Breast epithelium (tissue), 4 donors: ENCODE results near the gene TBC1D20. TPM values are rescaled to one million over a fixed set of nuclear protein-coding genes. Genes with fewer than 3 reads are reported as not detected.

Experiments
- DNase-seq, 2 donors: peaks; one replicate each; pipeline ENCODE4 v3.0.0-alpha.2; 2019; ENCODE audit warnings: low spot score in 2 of 2
- H3K27ac ChIP-seq, 2 donors: fragments of 200-600 bp; sonication (generic) in 1 of 2; one replicate each; pipeline ENCODE4 v1.5.1; 2016 to 2019; ENCODE audit warnings: mild to moderate bottlenecking in 1 of 2
- H3K27me3 ChIP-seq, 2 donors: fragments of 200-600 bp; sonication (generic) in 1 of 2; one replicate each; pipeline versions ENCODE4 v1.5.1 to v1.6.0; 2017 to 2019; ENCODE audit warnings: control low read depth in 1 of 2, mild to moderate bottlenecking in 1 of 2
- H3K36me3 ChIP-seq: fragments of 200-600 bp; one replicate; pipeline ENCODE4 v1.5.1; 2019
- H3K4me1 ChIP-seq, 2 donors: fragments of 200-600 bp; sonication (generic); one replicate each; pipeline ENCODE4 v1.5.1; 2016 to 2019; ENCODE audit warnings: control low read depth in 1 of 2
- H3K4me3 ChIP-seq, 3 donors: fragments of 200-600 bp; sonication (generic); 1 replicate in 2 of 3; 2 replicates in 1 of 3; pipeline ENCODE4 v1.5.1; 2016 to 2019; ENCODE audit warnings: mild to moderate bottlenecking in 3 of 3, moderate library complexity in 2 of 3
- H3K9me3 ChIP-seq, 2 donors: fragments of 200-600 bp; sonication (generic) in 1 of 2; one replicate each; pipeline ENCODE4 v1.5.1; 2016 to 2019; ENCODE audit warnings: control low read depth in 1 of 2
- CTCF ChIP-seq, 3 donors: fragments of 450-650 bp; IDR thresholded peaks; one replicate each; pipeline ENCODE4 v1.5.1; 2016 to 2017; ENCODE audit warnings: antibody characterized with exemption in 3 of 3, mild to moderate bottlenecking in 3 of 3, moderate library complexity in 3 of 3
- POLR2A ChIP-seq: fragments of 450-650 bp; IDR thresholded peaks from one replicate; pipeline ENCODE4 v1.6.1; 2016; ENCODE audit warnings: antibody characterized with exemption, mild to moderate bottlenecking, moderate library complexity
- POLR2AphosphoS5 ChIP-seq, 3 donors: sonication (generic); formaldehyde crosslinking; IDR thresholded peaks; one replicate each; pipeline ENCODE4 v1.6.1; 2017; ENCODE audit warnings: antibody characterized with exemption in 3 of 3
- intact Hi-C: fragments of 100-400 bp; cut with DNase I; formaldehyde crosslinking; loops from one replicate; pipeline ENCODE4 v1.15.1; 2023; ENCODE audit warnings: low total_unique reads
- total RNA-seq, 3 donors: library from RNA; depleted of rRNA; stranded (reverse); fragments of >200 nt; gene quantifications; one replicate each; pipeline ENCODE4 v1.1.0, GENCODE V29; 2016

The TBC1D20 gene
- total RNA-seq, 3 donors from 2014 or later = 37.7 to 56.6 (median 42.3) TPM

DNA sequence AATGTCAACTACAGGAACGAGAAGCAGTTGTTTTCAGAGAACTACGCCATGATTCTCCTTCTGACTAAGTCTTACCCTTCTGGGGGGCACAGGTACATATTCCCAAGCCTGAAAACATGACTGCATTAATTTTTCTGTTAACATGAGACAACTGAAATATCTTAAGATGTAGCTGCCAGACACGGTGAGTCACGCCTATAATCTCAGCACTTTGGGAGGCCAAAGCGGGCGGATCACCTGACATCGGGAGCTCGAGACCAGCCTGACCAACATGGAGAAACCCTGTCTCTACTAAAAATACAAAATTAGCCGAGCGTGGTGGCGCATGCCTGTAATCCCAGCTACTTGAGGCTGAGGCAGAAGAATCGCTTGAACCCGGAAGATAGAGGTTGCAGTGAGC, 21.7 kb downstream of the TBC1D20 start:
- Histone ChIP-seq H3K27ac (no peak overlapping the region), H3K36me3 (no peaks in the 10 kb centered on the region), H3K27me3 (no peaks in the 10 kb centered on the region), H3K9me3 (no peaks in the 10 kb centered on the region), H3K4me1 (no peaks in the 10 kb centered on the region), H3K4me3 (no peak overlapping the region)
- TF ChIP-seq POLR2AphosphoS5 (IDR thresholded peaks at IDR 0.05) = no peak
- TF ChIP-seq CTCF (IDR thresholded peaks at IDR 0.05) = no peak
- TF ChIP-seq POLR2A = no peak
- intact Hi-C loops = loop anchor here (10.0 kb wide), 1 partner anchor 1234 kb away; no protein-coding TSS in a partner anchor
- DNase-seq = no peak

GRCh38 chr20:440148-440547, 22.2 kb downstream of the TBC1D20 start:
- intact Hi-C loops = loop anchor here (10.0 kb wide), 1 partner anchor 1235 kb away; no protein-coding TSS in a partner anchor
- Histone ChIP-seq H3K4me3 (no peak overlapping the region), H3K36me3 (no peaks in the 10 kb centered on the region), H3K27ac (no peak overlapping the region), H3K9me3 (no peaks in the 10 kb centered on the region), H3K4me1 (no peaks in the 10 kb centered on the region), H3K27me3 (no peaks in the 10 kb centered on the region)
- peak in 1 of 2 donors; percentile 6 for DNase-seq
- TF ChIP-seq POLR2A (no peak), POLR2AphosphoS5 (IDR thresholded peaks at IDR 0.05) (no peak), CTCF (IDR thresholded peaks at IDR 0.05) (no peak)

- Histone ChIP-seq H3K36me3 (no peaks in the 10 kb centered on the region), H3K27ac (no peak overlapping the region), H3K9me3 (no peaks in the 10 kb centered on the region), H3K4me1 (no peaks in the 10 kb centered on the region), H3K27me3 (no peaks in the 10 kb centered on the region), H3K4me3 (no peak overlapping the region)
- peak in 1 of 2 donors; percentile 38 for DNase-seq
- intact Hi-C loops = no loop called here
- TF ChIP-seq CTCF (IDR thresholded peaks at IDR 0.05) (no peak), POLR2A (no peak), POLR2AphosphoS5 (IDR thresholded peaks at IDR 0.05) (no peak)
These were observed 23.5 kb downstream of the TBC1D20 start for GRCh38 chr20:438571-439469.

GRCh38 chr20:437787-438486, 24.4 kb downstream of the TBC1D20 start:
- H3K4me1 ChIP-seq = no peaks in the 10 kb centered on the region
- intact Hi-C loops = no loop called here
- H3K9me3 ChIP-seq = no peaks in the 10 kb centered on the region
- no peak for TF ChIP-seq POLR2AphosphoS5 (IDR thresholded peaks at IDR 0.05)
- no peak for TF ChIP-seq CTCF (IDR thresholded peaks at IDR 0.05)
- no peak for TF ChIP-seq POLR2A
- DNase-seq = peak in 1 of 2 donors; percentile 35
- no peak overlapping the region for H3K27ac ChIP-seq
- no peaks in the 10 kb centered on the region for H3K36me3 ChIP-seq
- H3K4me3 ChIP-seq = no peak overlapping the region
- no peaks in the 10 kb centered on the region for H3K27me3 ChIP-seq

DNA sequence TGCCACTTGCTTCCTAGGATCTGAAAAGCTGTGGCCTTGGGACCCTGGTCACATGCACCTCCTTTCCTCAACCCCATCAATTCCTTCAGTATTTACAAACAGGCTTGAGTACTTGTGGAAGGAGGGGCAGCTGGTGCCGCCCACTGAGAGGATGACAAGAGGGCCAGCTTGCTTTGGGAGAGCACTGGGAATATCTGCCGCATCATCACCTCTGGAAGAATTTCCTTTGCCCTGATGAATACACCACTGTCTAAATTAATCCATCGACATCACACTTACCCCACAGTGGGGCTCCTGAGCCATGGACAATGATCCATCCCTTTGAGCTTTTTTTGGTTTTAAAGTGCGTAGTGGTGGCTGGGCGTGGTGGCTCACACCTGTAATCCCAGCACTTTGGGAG, 25.9 kb downstream of the TBC1D20 start:
- no peak overlapping the region for H3K27ac ChIP-seq
- no peaks in the 10 kb centered on the region for H3K27me3 ChIP-seq
- TF ChIP-seq CTCF (IDR thresholded peaks at IDR 0.05) = no peak
- TF ChIP-seq POLR2A = no peak
- TF ChIP-seq POLR2AphosphoS5 (IDR thresholded peaks at IDR 0.05) = no peak
- H3K4me1 ChIP-seq = no peaks in the 10 kb centered on the region
- intact Hi-C loops = no loop called here
- H3K4me3 ChIP-seq = no peak overlapping the region
- no peaks in the 10 kb centered on the region for H3K9me3 ChIP-seq
- no peak for DNase-seq
- H3K36me3 ChIP-seq = no peaks in the 10 kb centered on the region
